HUES48 (cell line): Measurements from ENCODE around the gene EEF1A2.

Source experiments
- H3K27ac ChIP-seq: one replicate; pipeline ENCODE4 v1.7.0; 2013; ENCODE audit warnings: low read depth, low read length, inconsistent platforms
- H3K27me3 ChIP-seq: 2 replicates; pipeline ENCODE4 v1.6.1; 2013; ENCODE audit warnings: mild to moderate bottlenecking, low read length; ENCODE audit not compliant: control insufficient read depth, insufficient read depth
- H3K36me3 ChIP-seq: 2 replicates; pipeline ENCODE4 v1.6.1; 2013; ENCODE audit warnings: low read length; ENCODE audit not compliant: control insufficient read depth, insufficient read depth
- H3K4me1 ChIP-seq: 2 replicates; pipeline ENCODE4 v1.6.1; 2013; ENCODE audit warnings: mild to moderate bottlenecking, low read length; ENCODE audit not compliant: control insufficient read depth, insufficient read depth
- H3K4me3 ChIP-seq: 2 replicates; pipeline ENCODE4 v1.5.1; 2013; ENCODE audit warnings: mild to moderate bottlenecking, low read depth, low read length
- H3K9ac ChIP-seq: 2 replicates; pipeline ENCODE4 v1.6.1; 2013; ENCODE audit warnings: mild to moderate bottlenecking, low read depth, low read length, moderate library complexity
- H3K9me3 ChIP-seq: 2 replicates; pipeline ENCODE4 v1.6.1; 2013; ENCODE audit warnings: low read length; ENCODE audit not compliant: control insufficient read depth, insufficient read depth

EEF1A2 gene

GRCh38 chr20:63497946-63498935 is 642 bp downstream of the EEF1A2 start:
- Histone ChIP-seq H3K27ac (no peak overlapping the region), H3K4me1 (peaks cover 17% of the 10 kb centered on the region; the same call in 1 of the 2 replicates), H3K9ac (no peak overlapping the region), H3K4me3 (peak overlapping the region; percentile 49; the same call in 1 of the 2 replicates), H3K9me3 (no peaks in the 10 kb centered on the region), H3K36me3 (peaks cover 3% of the 10 kb centered on the region; the same call in 1 of the 2 replicates), H3K27me3 (peaks cover 40% of the 10 kb centered on the region)

- Histone ChIP-seq H3K4me3 (peak overlapping the region; percentile 47; the same call in 1 of the 2 replicates), H3K36me3 (peaks cover 6% of the 10 kb centered on the region), H3K4me1 (peaks cover 12% of the 10 kb centered on the region; the same call in 1 of the 2 replicates), H3K9me3 (no peaks in the 10 kb centered on the region), H3K9ac (no peak overlapping the region), H3K27ac (no peak overlapping the region), H3K27me3 (peaks cover 40% of the 10 kb centered on the region)
Measured at GRCh38 chr20:63497138-63497945, 1.5 kb downstream of the EEF1A2 start.

GRCh38 chr20:63496596-63497120 is 2.2 kb downstream of the EEF1A2 start:
- Histone ChIP-seq H3K36me3 (peaks cover 8% of the 10 kb centered on the region), H3K4me1 (peaks cover 9% of the 10 kb centered on the region; the same call in 1 of the 2 replicates), H3K9me3 (no peaks in the 10 kb centered on the region), H3K27me3 (peaks cover 40% of the 10 kb centered on the region), H3K27ac (no peak overlapping the region), H3K9ac (no peak overlapping the region), H3K4me3 (no peak overlapping the region)

GRCh38 chr20:63495741-63496595 is 2.9 kb downstream of the EEF1A2 start:
- H3K27me3 ChIP-seq, result peaks cover 40% of the 10 kb centered on the region
- peaks cover 12% of the 10 kb centered on the region for H3K36me3 ChIP-seq
- peaks cover 9% of the 10 kb centered on the region; the same call in 1 of the 2 replicates for H3K4me1 ChIP-seq

GRCh38 chr20:63495167-63495720 is 3.6 kb downstream of the EEF1A2 start:
- H3K4me3 ChIP-seq, result no peak overlapping the region
- H3K4me1 ChIP-seq, result peaks cover 9% of the 10 kb centered on the region; the same call in 1 of the 2 replicates
- peaks cover 35% of the 10 kb centered on the region for H3K27me3 ChIP-seq
- H3K9ac ChIP-seq, result no peak overlapping the region
- H3K27ac ChIP-seq, result no peak overlapping the region
- H3K9me3 ChIP-seq, result no peaks in the 10 kb centered on the region
- peaks cover 12% of the 10 kb centered on the region for H3K36me3 ChIP-seq

More at GRCh38 chr20:63495741-63496595, 2.9 kb downstream of the EEF1A2 start:
- H3K9ac ChIP-seq, result no peak overlapping the region
- H3K27ac ChIP-seq, result no peak overlapping the region
- no peaks in the 10 kb centered on the region for H3K9me3 ChIP-seq
- no peak overlapping the region for H3K4me3 ChIP-seq

GRCh38 chr20:63494420-63495166 is 4.3 kb downstream of the EEF1A2 start:
- H3K36me3 ChIP-seq, result peaks cover 12% of the 10 kb centered on the region

GRCh38 chr20:63494084-63494419 is 4.8 kb downstream of the EEF1A2 start:
- peaks cover 29% of the 10 kb centered on the region for H3K27me3 ChIP-seq
- peaks cover 9% of the 10 kb centered on the region; the same call in 1 of the 2 replicates for H3K4me1 ChIP-seq
- no peak overlapping the region for H3K9ac ChIP-seq
- H3K27ac ChIP-seq, result no peak overlapping the region
- peaks cover 12% of the 10 kb centered on the region for H3K36me3 ChIP-seq
- no peak overlapping the region for H3K4me3 ChIP-seq
- H3K9me3 ChIP-seq, result no peaks in the 10 kb centered on the region

More at GRCh38 chr20:63494420-63495166, 4.3 kb downstream of the EEF1A2 start:
- Histone ChIP-seq H3K9me3 (no peaks in the 10 kb centered on the region), H3K27ac (no peak overlapping the region), H3K27me3 (peaks cover 28% of the 10 kb centered on the region), H3K9ac (no peak overlapping the region), H3K4me3 (no peak overlapping the region), H3K4me1 (peaks cover 9% of the 10 kb centered on the region; the same call in 1 of the 2 replicates)

GRCh38 chr20:63493563-63494020 is 5.3 kb downstream of the EEF1A2 start:
- H3K4me3 ChIP-seq, result no peak overlapping the region
- peaks cover 33% of the 10 kb centered on the region for H3K27me3 ChIP-seq
- H3K4me1 ChIP-seq, result peaks cover 12% of the 10 kb centered on the region; the same call in 1 of the 2 replicates
- H3K9me3 ChIP-seq, result no peaks in the 10 kb centered on the region
- peaks cover 12% of the 10 kb centered on the region for H3K36me3 ChIP-seq
- no peak overlapping the region for H3K27ac ChIP-seq
- no peak overlapping the region for H3K9ac ChIP-seq

GRCh38 chr20:63492982-63493381 is 5.9 kb downstream of the EEF1A2 start:
- peaks cover 10% of the 10 kb centered on the region; the same call in 1 of the 2 replicates for H3K4me1 ChIP-seq
- H3K9ac ChIP-seq, result no peak overlapping the region
- peaks cover 12% of the 10 kb centered on the region for H3K36me3 ChIP-seq
- H3K27me3 ChIP-seq, result peaks cover 30% of the 10 kb centered on the region
- H3K27ac ChIP-seq, result no peak overlapping the region
- no peaks in the 10 kb centered on the region for H3K9me3 ChIP-seq
- H3K4me3 ChIP-seq, result no peak overlapping the region
